Activated T-helper 1 cell treated with anti-CD3 and anti-CD28 coated beads, Interleukin-12 subunit alpha, Interleukin-12 subunit beta, Interleukin-2, Interleukin-4 antibody, amounts not matched to agents 30 ng/mL and 10 ng/mL and 1 ng/mL, durations not matched to agents 14 hours and 24 hours and 36 hours (primary cell): ENCODE results near the gene WDR20. TPM values are rescaled to one million over a fixed set of nuclear protein-coding genes. Genes with fewer than 3 reads are reported as not detected.
"Not testable (repeated sequence)": the region's sequence is repeated elsewhere in the genome, so short reads cannot be mapped to it uniquely, and the experiment has no call there.

Experiments
- DNase-seq: peaks from one replicate; pipeline ENCODE4 v3.0.0; 2021; ENCODE audit warnings: low spot score
- H3K27ac Mint-ChIP-seq: one replicate; pipeline ENCODE4 v1.8.0; 2021; ENCODE audit warnings: mild to moderate bottlenecking, mixed read lengths
- H3K27me3 Mint-ChIP-seq: one replicate; pipeline ENCODE4 v1.8.0; 2022; ENCODE audit warnings: mild to moderate bottlenecking, moderate library complexity, mixed read lengths; ENCODE audit not compliant: insufficient read depth
- H3K36me3 Mint-ChIP-seq: one replicate; pipeline ENCODE4 v1.8.0; 2021; ENCODE audit warnings: low read depth, mixed read lengths
- H3K4me1 Mint-ChIP-seq: one replicate; pipeline ENCODE4 v1.8.0; 2021; ENCODE audit warnings: low read depth, mixed read lengths
- H3K4me3 Mint-ChIP-seq: one replicate; pipeline ENCODE4 v1.8.0; 2021; ENCODE audit warnings: mild to moderate bottlenecking, moderate library complexity, mixed read lengths
- H3K9me3 Mint-ChIP-seq: one replicate; pipeline ENCODE4 v1.8.0; 2021; ENCODE audit warnings: mixed read lengths
- intact Hi-C: fragments of 100-400 bp; cut with micrococcal nuclease; formaldehyde crosslinking; loops from one replicate; pipeline ENCODE4 v1.15.1; 2024
- total RNA-seq: library from RNA; stranded (reverse); gene quantifications from 2 replicates; pipeline ENCODE4 v1.2.3, GENCODE V29; 2022

WDR20 gene
- total RNA-seq, 1 donor from 2014 or later, result 33.9 TPM

GRCh38 chr14:102138961-102139285 lies 774 bp upstream of the WDR20 start:
- Mint-ChIP-seq H3K9me3 (no peaks in the 10 kb centered on the region), H3K4me3 (peak overlapping the region; percentile 94), H3K27me3 (no peaks in the 10 kb centered on the region), H3K36me3 (no peaks in the 10 kb centered on the region), H3K27ac (peak overlapping the region; percentile 91), H3K4me1 (peaks cover 19% of the 10 kb centered on the region)
- DNase-seq, result no peak
- intact Hi-C loops, result loop anchor here (1.0 to 5.0 kb wide), 13 partner anchors 45 to 1424 kb away; partner anchors contain the start of genes BAG5, CINP, COA8 and EIF5

- Mint-ChIP-seq H3K27ac (peak overlapping the region; percentile 91), H3K36me3 (peaks cover 2% of the 10 kb centered on the region), H3K9me3 (no peaks in the 10 kb centered on the region), H3K27me3 (no peaks in the 10 kb centered on the region), H3K4me1 (peaks cover 24% of the 10 kb centered on the region), H3K4me3 (peak overlapping the region; percentile 94)
- intact Hi-C loops, result loop anchor here (5.0 kb wide), 1 partner anchor 433 kb away; no protein-coding TSS in a partner anchor
- DNase-seq, result peak; percentile 27
These were observed 491 bp downstream of the WDR20 start for GRCh38 chr14:102140027-102140749.

DNA sequence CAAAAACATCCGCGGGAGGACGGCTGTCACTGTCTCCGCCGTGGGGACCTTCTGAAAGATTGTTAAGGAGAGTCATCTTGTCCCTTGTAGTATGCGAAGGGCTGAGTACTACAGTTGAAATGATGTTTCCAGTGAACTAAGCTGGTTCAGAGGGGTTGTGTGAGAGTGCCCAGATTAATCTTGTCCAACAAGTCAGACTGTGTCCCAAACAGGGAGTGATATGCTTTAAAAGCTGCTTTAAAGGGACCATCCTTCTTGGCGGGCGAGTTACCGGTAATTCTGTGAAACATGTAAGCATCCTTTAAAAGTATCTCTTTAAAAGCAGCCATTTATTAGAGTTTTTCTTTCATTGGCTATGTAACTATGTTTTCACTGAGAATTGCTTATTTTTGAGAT lies 1.1 kb downstream of the WDR20 start:
- peak overlapping the region; percentile 91 for H3K27ac Mint-ChIP-seq
- no peak for DNase-seq
- H3K4me3 Mint-ChIP-seq, result peak overlapping the region; percentile 94
- intact Hi-C loops, result loop anchor here (5.0 kb wide), 1 partner anchor 433 kb away; no protein-coding TSS in a partner anchor
- H3K4me1 Mint-ChIP-seq, result peaks cover 30% of the 10 kb centered on the region
- no peaks in the 10 kb centered on the region for H3K27me3 Mint-ChIP-seq
- no peaks in the 10 kb centered on the region for H3K9me3 Mint-ChIP-seq
- H3K36me3 Mint-ChIP-seq, result peaks cover 3% of the 10 kb centered on the region

DNA sequence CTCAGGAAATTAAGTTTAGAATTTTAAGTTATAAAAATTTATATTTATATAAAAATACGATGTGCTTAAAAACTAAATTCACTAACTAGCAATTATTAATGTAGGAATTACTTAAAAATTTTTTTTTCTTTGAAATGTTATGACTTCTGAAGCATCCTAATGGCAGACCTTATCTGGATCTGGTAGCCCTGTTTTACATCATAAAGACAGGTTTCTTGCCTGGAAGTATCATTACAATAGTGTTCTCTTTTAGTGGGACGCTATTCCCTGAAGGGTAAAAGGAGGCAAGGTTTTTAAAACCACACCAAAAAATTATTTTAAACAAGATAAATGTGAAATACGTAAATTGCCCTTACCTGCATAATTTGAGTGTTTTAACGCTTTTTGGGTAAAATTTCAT lies 2.1 kb downstream of the WDR20 start:
- DNase-seq, result no peak
- intact Hi-C loops, result loop anchor here (5.0 kb wide), 1 partner anchor 434 kb away; no protein-coding TSS in a partner anchor
- peaks cover 5% of the 10 kb centered on the region for H3K36me3 Mint-ChIP-seq
- peaks cover 41% of the 10 kb centered on the region for H3K4me1 Mint-ChIP-seq
- no peak overlapping the region for H3K27ac Mint-ChIP-seq
- H3K27me3 Mint-ChIP-seq, result no peaks in the 10 kb centered on the region
- H3K9me3 Mint-ChIP-seq, result no peaks in the 10 kb centered on the region
- no peak overlapping the region for H3K4me3 Mint-ChIP-seq

- Mint-ChIP-seq H3K27me3 (no peaks in the 10 kb centered on the region), H3K27ac (no peak overlapping the region), H3K4me3 (no peak overlapping the region), H3K36me3 (peaks cover 10% of the 10 kb centered on the region), H3K9me3 (no peaks in the 10 kb centered on the region), H3K4me1 (peaks cover 40% of the 10 kb centered on the region)
- intact Hi-C loops, result loop anchor here (5.0 kb wide), 1 partner anchor 438 kb away; no protein-coding TSS in a partner anchor
- no peak for DNase-seq
These were observed 5.2 kb downstream of the WDR20 start for GRCh38 chr14:102144914-102145313.

DNA sequence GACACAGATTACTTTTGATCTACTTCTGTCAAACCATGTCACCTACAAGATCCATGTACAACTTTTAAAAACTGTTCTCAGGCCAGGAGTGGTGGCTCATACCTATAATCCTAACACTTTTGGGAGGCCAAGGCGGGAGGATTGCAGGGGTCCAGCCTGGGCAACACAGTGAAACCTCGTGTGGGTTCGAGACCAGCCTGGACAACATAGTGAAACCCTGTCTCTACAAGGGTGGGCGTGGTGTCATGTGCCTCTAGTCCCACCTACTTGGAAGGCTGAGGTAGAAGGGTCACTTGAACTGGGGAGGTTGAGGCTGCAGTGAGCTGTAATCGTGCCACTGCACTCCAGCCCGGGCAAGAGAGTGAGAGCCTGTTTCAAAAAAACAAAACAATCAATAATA lies 5.7 kb downstream of the WDR20 start:
- no peaks in the 10 kb centered on the region for H3K27me3 Mint-ChIP-seq
- intact Hi-C loops, result no loop called here
- H3K4me1 Mint-ChIP-seq, result peaks cover 40% of the 10 kb centered on the region
- H3K27ac Mint-ChIP-seq, result no peak overlapping the region
- H3K9me3 Mint-ChIP-seq, result no peaks in the 10 kb centered on the region
- H3K36me3 Mint-ChIP-seq, result peaks cover 10% of the 10 kb centered on the region
- no peak overlapping the region for H3K4me3 Mint-ChIP-seq
- no peak for DNase-seq

- DNase-seq, result no peak
- peaks cover 16% of the 10 kb centered on the region for H3K36me3 Mint-ChIP-seq
- no peak overlapping the region for H3K4me3 Mint-ChIP-seq
- intact Hi-C loops, result no loop called here
- no peaks in the 10 kb centered on the region for H3K9me3 Mint-ChIP-seq
- H3K27me3 Mint-ChIP-seq, result no peaks in the 10 kb centered on the region
- H3K4me1 Mint-ChIP-seq, result peaks cover 30% of the 10 kb centered on the region
- H3K27ac Mint-ChIP-seq, result no peak overlapping the region
These were observed 6.7 kb downstream of the WDR20 start for GRCh38 chr14:102146423-102146822.

DNA sequence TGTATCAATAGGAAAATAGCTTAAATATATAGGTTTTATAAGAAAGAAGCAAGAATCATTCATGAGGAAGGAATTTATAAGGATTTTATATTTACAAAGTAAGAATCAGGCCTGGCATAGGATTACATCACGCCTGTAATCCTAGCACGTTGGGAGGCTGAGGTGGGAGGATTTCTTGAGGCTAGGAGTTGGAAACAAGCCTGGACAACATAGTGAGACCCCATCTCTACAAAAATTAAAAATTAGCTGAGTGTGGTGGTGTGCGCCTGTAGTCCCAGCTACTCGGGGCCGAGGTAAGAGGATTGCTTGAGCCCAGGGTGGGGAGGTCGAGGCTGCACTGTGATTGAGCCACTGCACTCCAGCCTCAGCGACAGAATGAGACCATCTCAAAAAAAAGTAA lies 10.4 kb downstream of the WDR20 start:
- Mint-ChIP-seq H3K27ac (no peak overlapping the region), H3K27me3 (no peaks in the 10 kb centered on the region), H3K9me3 (no peaks in the 10 kb centered on the region), H3K4me1 (peaks cover 28% of the 10 kb centered on the region), H3K4me3 (no peak overlapping the region), H3K36me3 (peaks cover 28% of the 10 kb centered on the region)
- no peak for DNase-seq
- intact Hi-C loops, result no loop called here

GRCh38 chr14:102150744-102151143 lies 11.0 kb downstream of the WDR20 start:
- no peak for DNase-seq
- Mint-ChIP-seq H3K36me3 (peaks cover 30% of the 10 kb centered on the region), H3K9me3 (no peaks in the 10 kb centered on the region), H3K27ac (no peak overlapping the region), H3K4me3 (no peak overlapping the region), H3K27me3 (no peaks in the 10 kb centered on the region), H3K4me1 (peaks cover 25% of the 10 kb centered on the region)
- intact Hi-C loops, result no loop called here

GRCh38 chr14:102151411-102151810 lies 11.7 kb downstream of the WDR20 start:
- intact Hi-C loops, DNase-seq, H3K27ac Mint-ChIP-seq, H3K4me3 Mint-ChIP-seq, H3K27me3 Mint-ChIP-seq, H3K9me3 Mint-ChIP-seq: not testable (repeated sequence)
- H3K36me3 Mint-ChIP-seq, result peaks cover 28% of the 10 kb centered on the region
- H3K4me1 Mint-ChIP-seq, result peaks cover 18% of the 10 kb centered on the region

DNA sequence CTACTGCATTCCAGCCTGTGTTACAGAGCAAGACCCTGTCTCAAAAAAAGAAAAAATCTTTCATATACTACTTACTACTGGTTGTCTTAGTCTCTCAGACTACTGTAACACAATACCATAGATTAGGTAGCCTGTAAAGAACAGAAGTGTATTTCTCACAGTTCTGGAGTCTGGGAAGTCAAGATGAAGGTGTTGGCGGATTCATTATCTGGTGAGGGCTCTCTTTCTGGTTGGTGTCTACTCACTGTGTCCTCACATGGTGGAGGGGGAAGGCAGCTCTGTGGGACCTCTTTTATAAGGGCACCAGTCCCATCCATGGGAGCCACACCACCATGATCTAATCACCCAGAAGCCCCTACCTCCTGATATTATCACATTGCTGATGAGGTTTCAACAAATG lies 14.4 kb downstream of the WDR20 start:
- Mint-ChIP-seq H3K4me1 (peaks cover 5% of the 10 kb centered on the region), H3K4me3 (no peak overlapping the region), H3K36me3 (peaks cover 25% of the 10 kb centered on the region), H3K27me3 (no peaks in the 10 kb centered on the region), H3K9me3 (no peaks in the 10 kb centered on the region), H3K27ac (no peak overlapping the region)
- intact Hi-C loops, result no loop called here
- DNase-seq, result no peak

GRCh38 chr14:102154821-102155549 lies 15.3 kb downstream of the WDR20 start:
- Mint-ChIP-seq H3K27ac (peak overlapping the region; percentile 21), H3K36me3 (peaks cover 23% of the 10 kb centered on the region), H3K27me3 (no peaks in the 10 kb centered on the region), H3K9me3 (no peaks in the 10 kb centered on the region), H3K4me1 (peaks cover 5% of the 10 kb centered on the region), H3K4me3 (no peak overlapping the region)
- intact Hi-C loops, result no loop called here
- DNase-seq, result no peak

DNA sequence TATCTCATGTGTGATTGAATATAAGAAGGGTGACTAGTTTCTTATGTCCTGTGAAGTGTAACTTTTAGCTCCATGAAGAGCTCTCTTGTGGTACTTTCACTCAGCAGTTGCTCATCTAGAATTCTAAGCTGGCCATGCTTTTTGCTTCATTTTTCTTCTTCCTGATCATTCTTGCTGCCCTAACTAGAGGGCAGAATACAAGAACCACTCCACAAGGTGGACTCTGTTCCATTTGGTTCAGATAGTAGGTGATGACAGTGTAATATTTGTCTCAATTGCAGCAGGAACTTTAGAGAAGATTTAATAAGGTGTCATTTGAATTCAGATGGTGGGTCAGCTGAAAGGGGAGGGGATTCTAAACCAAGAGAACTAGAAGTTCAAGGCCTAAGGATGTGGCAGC lies 17.6 kb downstream of the WDR20 start:
- intact Hi-C loops, result no loop called here
- no peak overlapping the region for H3K27ac Mint-ChIP-seq

More for the DNA sequence above, 17.6 kb downstream of the WDR20 start:
- no peak overlapping the region for H3K4me3 Mint-ChIP-seq
- H3K4me1 Mint-ChIP-seq, result peaks cover 5% of the 10 kb centered on the region
- peaks cover 11% of the 10 kb centered on the region for H3K36me3 Mint-ChIP-seq
- H3K27me3 Mint-ChIP-seq, result no peaks in the 10 kb centered on the region
- DNase-seq, result no peak
- no peaks in the 10 kb centered on the region for H3K9me3 Mint-ChIP-seq
